GM12874 (cell line): ENCODE measurements around the gene CDT1.

Experiments used
- CTCF ChIP-seq: IDR thresholded peaks from 2 replicates; pipeline ENCODE4 v1.5.1; 2011; ENCODE audit warnings: low read depth, mild to moderate bottlenecking, control low read depth, low read length, moderate library complexity; ENCODE audit not compliant: insufficient read depth

The CDT1 gene

GRCh38 chr16:88836791-88837190, 33.2 kb downstream of the CDT1 start:
- no peak for TF ChIP-seq CTCF

- TF ChIP-seq CTCF = no peak
These were observed 34.2 kb downstream of the CDT1 start for GRCh38 chr16:88837806-88838205.

- TF ChIP-seq CTCF = no peak
These were observed 35.0 kb downstream of the CDT1 start for GRCh38 chr16:88838566-88838965.

GRCh38 chr16:88839026-88839529, 35.5 kb downstream of the CDT1 start:
- peak; percentile 34; the same call in 1 of the 2 replicates for TF ChIP-seq CTCF

- no peak for TF ChIP-seq CTCF
These were observed 36.4 kb downstream of the CDT1 start for GRCh38 chr16:88839745-88840599.

GRCh38 chr16:88840600-88841215, 37.1 kb downstream of the CDT1 start:
- no peak for TF ChIP-seq CTCF

- TF ChIP-seq CTCF = no peak
These were observed 38.1 kb downstream of the CDT1 start for GRCh38 chr16:88841521-88842307.
